PFSK-1 (cell line): ENCODE data around the gene RYR3.

Experiments used
- FOXP2 ChIP-seq: optimal IDR thresholded peaks from 2 replicates; pipeline ENCODE3; 2011; ENCODE audit warnings: borderline replicate concordance, control low read depth, inconsistent platforms; ENCODE audit not compliant: insufficient read depth; ENCODE audit errors: extremely low read length, extremely low read depth
- POLR2AphosphoS5 ChIP-seq: IDR thresholded peaks from 2 replicates; pipeline ENCODE4 v1.6.1; 2012; ENCODE audit warnings: low read depth, mild to moderate bottlenecking, control low read depth, low read length, moderate library complexity
- SIN3A ChIP-seq: IDR thresholded peaks from 2 replicates; pipeline ENCODE4 v1.6.1; 2012; ENCODE audit warnings: mild to moderate bottlenecking, low read length, moderate library complexity, borderline replicate concordance; ENCODE audit not compliant: insufficient read depth
- TAF1 ChIP-seq: IDR thresholded peaks from 2 replicates; pipeline ENCODE4 v1.6.1; 2012; ENCODE audit warnings: low read length, control low read depth, borderline replicate concordance; ENCODE audit not compliant: insufficient read depth
- TF ChIP-seq, protein P1 (sequence below), 2 experiments: IDR thresholded peaks; 2 replicates each; pipeline versions ENCODE4 v1.6.1 to v1.8.0; 2011 to 2012; ENCODE audit warnings: low read depth in 2 of 2, low read length in 2 of 2, control low read depth in 1 of 2, inconsistent platforms in 1 of 2, mild to moderate bottlenecking in 1 of 2, moderate library complexity in 1 of 2; ENCODE audit not compliant: insufficient read depth in 1 of 2

DNA sequence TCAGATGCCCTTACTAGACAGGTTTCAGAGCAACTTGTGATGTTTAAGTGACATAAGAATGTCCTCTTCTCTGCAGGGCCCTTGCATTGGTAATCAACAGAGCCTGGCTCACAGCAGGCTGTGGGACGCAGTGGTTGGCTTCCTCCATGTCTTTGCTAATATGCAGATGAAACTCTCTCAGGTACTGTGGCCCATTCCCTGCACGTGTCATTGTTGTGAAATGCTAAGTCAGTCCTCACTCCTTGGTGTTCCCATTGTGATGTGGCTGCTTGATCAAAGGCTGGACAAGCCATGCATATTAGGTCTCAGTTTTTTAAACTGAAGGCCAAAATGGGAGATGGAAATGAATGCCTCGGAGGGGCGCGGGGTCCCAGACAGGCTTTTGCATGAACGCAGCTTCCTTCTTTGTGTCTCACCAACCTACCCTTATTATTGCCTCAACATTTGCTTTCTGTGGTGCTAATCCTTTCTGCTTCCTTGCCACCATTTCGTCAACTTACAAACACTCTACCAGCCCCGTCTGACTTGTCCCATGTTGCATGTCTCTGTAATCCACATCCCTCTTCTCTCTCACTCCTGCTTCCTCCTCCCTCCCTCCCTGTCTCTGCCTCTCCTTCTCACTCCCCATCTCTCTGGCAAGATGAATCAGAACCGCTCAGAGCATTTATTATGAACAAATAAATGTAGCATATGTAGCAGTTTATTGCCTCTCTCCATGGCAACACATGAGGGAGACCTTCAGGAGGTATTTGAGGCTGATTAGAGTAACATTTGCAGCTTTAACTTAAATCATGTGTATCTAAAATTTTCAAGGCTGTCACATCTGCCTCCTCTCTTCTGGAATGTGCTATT lies 524.4 kb downstream of the RYR3 start:
- no peak for TF ChIP-seq TAF1
- no peak for TF ChIP-seq POLR2AphosphoS5
- TF ChIP-seq, protein P1, sequence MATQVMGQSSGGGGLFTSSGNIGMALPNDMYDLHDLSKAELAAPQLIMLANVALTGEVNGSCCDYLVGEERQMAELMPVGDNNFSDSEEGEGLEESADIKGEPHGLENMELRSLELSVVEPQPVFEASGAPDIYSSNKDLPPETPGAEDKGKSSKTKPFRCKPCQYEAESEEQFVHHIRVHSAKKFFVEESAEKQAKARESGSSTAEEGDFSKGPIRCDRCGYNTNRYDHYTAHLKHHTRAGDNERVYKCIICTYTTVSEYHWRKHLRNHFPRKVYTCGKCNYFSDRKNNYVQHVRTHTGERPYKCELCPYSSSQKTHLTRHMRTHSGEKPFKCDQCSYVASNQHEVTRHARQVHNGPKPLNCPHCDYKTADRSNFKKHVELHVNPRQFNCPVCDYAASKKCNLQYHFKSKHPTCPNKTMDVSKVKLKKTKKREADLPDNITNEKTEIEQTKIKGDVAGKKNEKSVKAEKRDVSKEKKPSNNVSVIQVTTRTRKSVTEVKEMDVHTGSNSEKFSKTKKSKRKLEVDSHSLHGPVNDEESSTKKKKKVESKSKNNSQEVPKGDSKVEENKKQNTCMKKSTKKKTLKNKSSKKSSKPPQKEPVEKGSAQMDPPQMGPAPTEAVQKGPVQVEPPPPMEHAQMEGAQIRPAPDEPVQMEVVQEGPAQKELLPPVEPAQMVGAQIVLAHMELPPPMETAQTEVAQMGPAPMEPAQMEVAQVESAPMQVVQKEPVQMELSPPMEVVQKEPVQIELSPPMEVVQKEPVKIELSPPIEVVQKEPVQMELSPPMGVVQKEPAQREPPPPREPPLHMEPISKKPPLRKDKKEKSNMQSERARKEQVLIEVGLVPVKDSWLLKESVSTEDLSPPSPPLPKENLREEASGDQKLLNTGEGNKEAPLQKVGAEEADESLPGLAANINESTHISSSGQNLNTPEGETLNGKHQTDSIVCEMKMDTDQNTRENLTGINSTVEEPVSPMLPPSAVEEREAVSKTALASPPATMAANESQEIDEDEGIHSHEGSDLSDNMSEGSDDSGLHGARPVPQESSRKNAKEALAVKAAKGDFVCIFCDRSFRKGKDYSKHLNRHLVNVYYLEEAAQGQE (IDR thresholded peaks at IDR 0.05; ENCODE audit: insufficient read depth in 1 of 2, low read depth in 2 of 2, low read length in 2 of 2) = no peak
- no peak for TF ChIP-seq SIN3A
- no peak for TF ChIP-seq FOXP2
